ENCODE results near the gene ALDH8A1.

The ALDH8A1 gene

GRCh38 chr6:134950482-134950881, 581 bp upstream of the ALDH8A1 start:
- no peak for DNase-seq

- no peak for DNase-seq
Observed at GRCh38 chr6:134948691-134949090, 1.2 kb downstream of the ALDH8A1 start.

- DNase-seq: no peak
Observed at GRCh38 chr6:134948142-134948541, 1.8 kb downstream of the ALDH8A1 start.

GRCh38 chr6:134945045-134945444, 4.9 kb downstream of the ALDH8A1 start:
- DNase-seq: no peak

GRCh38 chr6:134943522-134944111, 6.3 kb downstream of the ALDH8A1 start:
- no peak for DNase-seq

GRCh38 chr6:134938896-134939295, 11.0 kb downstream of the ALDH8A1 start:
- DNase-seq: no peak

- DNase-seq: no peak
Observed at GRCh38 chr6:134937426-134937825, 12.5 kb downstream of the ALDH8A1 start.

- DNase-seq: no peak
Observed at GRCh38 chr6:134936931-134937330, 13.0 kb downstream of the ALDH8A1 start.

- no peak for DNase-seq
Observed at GRCh38 chr6:134936476-134936875, 13.4 kb downstream of the ALDH8A1 start.

- no peak for DNase-seq
Observed at GRCh38 chr6:134934793-134935485, 15.0 kb downstream of the ALDH8A1 start.

- no peak for DNase-seq
Observed at GRCh38 chr6:134932535-134933470, 17.1 kb downstream of the ALDH8A1 start.

- DNase-seq: no peak
Observed at GRCh38 chr6:134932098-134932497, 17.8 kb downstream of the ALDH8A1 start.

GRCh38 chr6:134930463-134930862, 19.4 kb downstream of the ALDH8A1 start:
- no peak for DNase-seq

- DNase-seq: no peak
Observed at GRCh38 chr6:134928151-134928900, 21.6 kb downstream of the ALDH8A1 start.

GRCh38 chr6:134925800-134926199, 24.1 kb downstream of the ALDH8A1 start:
- no peak for DNase-seq

- DNase-seq: no peak
Observed at GRCh38 chr6:134921721-134922261, 28.1 kb downstream of the ALDH8A1 start.

- no peak for DNase-seq
Observed at GRCh38 chr6:134921276-134921675, 28.6 kb downstream of the ALDH8A1 start.

GRCh38 chr6:134920422-134920821, 29.5 kb downstream of the ALDH8A1 start:
- no peak for DNase-seq

- DNase-seq: no peak
Observed at GRCh38 chr6:134918418-134918961, 31.4 kb downstream of the ALDH8A1 start.

- no peak for DNase-seq
Observed at GRCh38 chr6:134911547-134911946, 38.4 kb downstream of the ALDH8A1 start.

GRCh38 chr6:134910593-134910935, 39.3 kb downstream of the ALDH8A1 start:
- DNase-seq: no peak

Data from CD4-positive, alpha-beta T cell treated with Interleukin-15 for 1 hour (primary cell).